GM19372 (cell line): Measurements from ENCODE around the gene FOXB2.
"Not testable (repeated sequence)": the region's sequence is repeated elsewhere in the genome, so short reads cannot be mapped to it uniquely, and the experiment has no call there.

Experiments
- ATAC-seq: cut with Tn5 transposase; IDR thresholded peaks from one replicate; pipeline ENCODE4 v1.9.1; 2021; ENCODE audit warnings: mild to moderate bottlenecking, low read depth, moderate library complexity; ENCODE audit not compliant: unreplicated experiment

FOXB2 gene

DNA sequence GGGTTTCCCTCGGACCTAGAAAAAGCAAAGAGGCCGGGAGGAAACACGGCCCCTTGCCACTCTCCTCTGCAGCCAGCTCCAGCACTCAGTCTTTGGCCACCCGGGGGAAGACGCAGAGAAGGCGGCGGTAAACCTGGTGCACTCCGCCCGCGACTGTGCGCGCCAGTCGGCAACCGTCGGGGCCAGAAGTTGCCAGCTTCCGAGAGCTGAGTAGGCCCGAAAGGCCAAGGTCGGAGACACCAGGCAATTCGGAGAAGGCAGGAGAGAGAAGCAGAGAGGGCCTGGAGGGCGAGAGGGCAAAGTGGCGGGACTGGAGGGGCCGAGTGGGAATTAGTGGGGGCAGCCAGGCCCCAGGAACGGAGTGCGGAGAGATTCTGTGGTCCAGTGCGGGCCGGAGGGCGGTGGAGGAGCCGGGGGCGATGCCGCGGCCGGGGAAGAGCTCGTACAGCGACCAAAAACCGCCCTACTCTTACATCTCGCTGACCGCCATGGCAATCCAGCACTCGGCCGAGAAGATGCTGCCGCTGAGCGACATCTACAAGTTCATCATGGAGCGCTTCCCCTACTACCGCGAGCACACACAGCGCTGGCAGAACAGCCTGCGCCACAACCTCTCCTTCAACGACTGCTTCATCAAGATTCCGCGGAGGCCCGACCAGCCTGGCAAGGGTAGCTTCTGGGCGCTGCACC, at the start of gene FOXB2:
Gene FOXB2, plus strand, starts transcription at position 420 of the 690 bp plus-strand sequence. Its CDS starts 0 bp downstream, at position 420.
- ATAC-seq, result no peak

DNA sequence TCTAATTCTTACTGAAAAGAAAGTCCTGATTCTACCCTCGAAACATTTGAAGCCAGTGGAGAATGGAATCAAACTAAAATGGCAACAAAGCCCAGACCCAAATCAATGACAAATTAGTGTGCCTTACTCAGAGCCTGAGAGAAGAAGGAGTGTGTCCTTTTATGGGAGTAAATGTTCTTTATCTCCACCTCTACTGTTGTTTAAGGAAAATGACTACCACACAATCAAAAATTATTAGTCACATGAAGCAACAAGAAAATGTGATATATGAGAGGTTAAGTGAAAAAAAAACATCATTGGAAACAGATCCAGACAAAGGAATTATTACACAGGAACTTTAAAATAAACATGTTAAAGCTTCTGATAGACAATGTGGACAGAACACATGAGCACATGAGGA, 49.7 kb upstream of the FOXB2 start:
- ATAC-seq, result no peak

DNA sequence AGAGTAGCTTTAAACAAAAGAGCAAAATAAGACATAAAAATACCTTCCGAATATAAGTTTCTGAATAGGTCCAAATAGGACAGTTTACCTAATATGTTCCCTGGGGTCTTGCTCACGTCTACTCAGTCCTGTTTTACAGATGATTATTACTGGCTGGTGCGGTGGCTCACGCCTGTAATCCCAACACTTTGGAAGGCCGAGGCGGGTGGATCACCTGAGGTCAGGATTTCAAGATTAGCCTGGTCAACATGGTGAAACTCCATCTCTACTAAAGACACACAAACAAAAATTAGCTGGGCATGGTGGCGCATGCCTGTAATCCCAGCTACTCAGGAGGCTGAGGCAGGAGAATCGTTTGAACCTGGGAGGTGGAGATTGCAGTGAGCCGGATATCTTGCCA, 40.6 kb upstream of the FOXB2 start:
- not testable (repeated sequence) for ATAC-seq

DNA sequence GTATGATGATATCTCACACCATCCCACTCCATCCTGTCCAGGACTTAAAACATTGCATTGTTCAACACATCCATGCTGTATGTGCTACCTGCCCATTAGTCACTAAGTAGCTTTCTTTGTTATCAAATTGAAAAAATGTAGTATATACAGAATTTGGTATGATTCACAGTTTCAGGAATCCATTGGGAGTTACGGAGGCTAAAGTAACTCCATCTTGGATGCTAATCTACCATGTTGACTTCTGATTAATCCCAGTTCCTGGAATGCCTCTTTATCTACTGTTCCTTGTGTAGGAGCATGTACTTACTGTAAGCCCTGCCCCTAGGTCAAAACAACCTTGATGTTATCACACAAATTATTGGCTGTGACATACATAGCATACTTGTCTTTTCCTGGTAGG, 38.9 kb upstream of the FOXB2 start:
- ATAC-seq, result no peak

DNA sequence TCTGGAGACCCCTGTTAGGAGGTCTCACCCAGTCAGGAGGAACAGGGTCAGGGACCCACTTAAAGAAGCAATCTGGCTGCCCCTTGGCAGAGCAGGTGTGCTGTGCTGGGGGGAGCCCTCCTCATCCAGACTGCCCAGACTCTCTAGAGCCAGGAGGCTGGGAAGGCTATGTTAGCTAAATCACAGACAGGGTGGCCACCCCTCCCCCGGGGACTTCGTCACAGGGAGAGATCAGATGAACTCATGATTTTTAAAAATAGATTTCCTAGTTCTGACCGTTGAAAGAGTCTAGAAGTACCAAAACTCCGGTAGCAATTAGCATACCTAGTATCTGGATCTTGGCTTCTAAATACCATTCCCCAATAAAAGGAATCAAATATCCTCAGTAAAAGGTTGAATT, 35.0 kb upstream of the FOXB2 start:
- no peak for ATAC-seq

DNA sequence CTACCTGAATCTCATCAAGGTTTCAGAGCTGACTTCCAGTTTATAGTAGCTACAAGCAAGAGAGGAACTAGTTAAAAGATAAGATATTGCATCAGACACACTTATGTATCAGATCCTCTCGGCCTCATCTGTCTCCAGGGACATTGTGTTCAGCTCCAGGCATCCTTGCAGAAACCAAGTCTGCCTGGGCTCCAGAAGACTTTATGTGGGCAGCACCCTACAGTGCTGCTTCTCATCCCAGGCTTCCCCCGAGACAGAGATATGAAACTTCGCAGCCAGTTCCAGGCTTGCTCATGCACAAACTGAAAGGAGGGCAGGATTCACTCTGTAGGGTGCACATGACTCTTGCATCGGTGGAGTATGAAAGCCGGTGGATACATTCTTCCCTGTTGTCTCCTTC, 33.9 kb upstream of the FOXB2 start:
- no peak for ATAC-seq

DNA sequence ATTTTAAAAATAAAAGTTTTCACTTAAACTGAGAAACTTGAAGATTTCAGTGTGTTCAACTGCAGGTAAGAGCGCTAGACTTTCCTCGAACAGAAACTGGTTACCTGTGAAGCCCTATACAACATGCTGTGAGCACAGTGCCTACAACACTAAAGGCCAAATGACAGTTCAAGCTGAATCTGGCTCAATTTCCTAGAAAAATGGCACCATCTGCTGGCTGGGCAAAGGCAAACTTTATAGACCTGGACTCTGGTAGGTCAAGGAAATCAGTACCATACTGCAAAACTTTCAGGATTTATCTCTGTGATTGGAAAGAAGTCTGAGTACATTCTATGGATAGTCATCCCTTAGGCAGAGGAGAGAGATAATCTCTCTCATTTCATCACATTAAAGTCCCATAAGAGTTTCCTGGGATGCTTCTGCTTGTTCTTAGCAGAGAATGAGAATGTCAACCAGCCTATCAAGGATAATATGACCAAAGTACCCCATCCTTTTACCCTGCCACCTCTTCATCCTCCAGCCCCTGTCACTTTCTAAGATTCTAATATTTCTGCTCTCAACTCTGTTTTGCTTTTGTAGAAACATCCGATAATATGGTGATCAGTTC, 31.8 kb upstream of the FOXB2 start:
- no peak for ATAC-seq

DNA sequence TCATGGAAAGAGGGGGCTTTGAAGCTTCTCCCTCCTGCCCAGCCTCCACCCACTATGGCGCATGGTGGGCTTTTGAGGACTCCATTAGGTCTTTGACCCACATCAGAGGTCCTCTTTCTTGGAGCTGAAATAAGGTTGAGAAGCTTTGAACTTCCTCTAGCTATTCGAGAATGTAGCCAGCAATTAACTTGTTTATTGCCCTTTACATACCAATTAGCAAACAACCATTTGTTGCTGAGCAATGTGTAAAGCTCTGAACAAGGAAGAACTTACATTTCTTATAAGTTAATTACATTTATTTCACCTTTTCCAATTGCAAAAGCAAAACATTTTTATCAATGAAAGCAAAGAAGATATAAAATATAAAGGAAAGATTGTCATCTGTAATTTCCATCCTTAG, 30.5 kb upstream of the FOXB2 start:
- no peak for ATAC-seq

DNA sequence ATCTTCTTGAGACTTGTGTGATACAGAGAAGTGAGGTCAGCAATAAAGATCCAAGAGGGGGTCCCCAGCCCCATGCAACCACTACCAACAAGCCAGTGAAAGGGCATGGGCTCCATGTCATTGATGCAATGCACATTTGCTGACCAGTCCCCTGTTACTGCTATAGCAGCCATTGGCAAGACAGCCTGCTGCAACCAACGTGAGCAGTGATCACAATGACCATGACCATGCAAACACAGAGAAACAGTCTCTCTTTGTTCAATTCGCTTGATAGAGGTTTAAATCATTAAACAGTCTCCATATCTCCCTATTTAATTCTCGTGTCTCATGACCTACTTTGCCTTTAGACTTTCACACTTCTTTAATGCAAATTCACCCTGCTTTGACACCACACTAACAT, 30.0 kb upstream of the FOXB2 start:
- no peak for ATAC-seq

DNA sequence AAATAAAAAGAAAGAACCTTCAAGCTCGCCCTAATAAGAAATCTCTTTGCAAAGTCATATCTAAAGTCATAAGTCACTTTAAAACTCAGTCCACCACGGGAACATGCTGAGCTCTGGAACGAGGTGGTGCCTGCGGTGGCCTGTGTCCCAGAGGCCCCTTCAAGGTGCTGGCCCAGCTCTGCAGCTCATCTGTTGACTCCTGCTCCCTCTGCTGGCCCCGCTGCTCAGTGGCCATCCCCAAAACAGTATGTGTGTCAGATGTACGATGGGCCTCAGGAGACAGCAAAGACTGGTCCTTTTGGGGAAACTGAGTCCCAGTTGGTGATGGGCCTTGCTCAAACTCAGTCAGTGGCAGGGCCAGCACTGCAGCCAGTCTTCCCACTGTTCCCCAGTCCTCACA, 22.8 kb upstream of the FOXB2 start:
- no peak for ATAC-seq

DNA sequence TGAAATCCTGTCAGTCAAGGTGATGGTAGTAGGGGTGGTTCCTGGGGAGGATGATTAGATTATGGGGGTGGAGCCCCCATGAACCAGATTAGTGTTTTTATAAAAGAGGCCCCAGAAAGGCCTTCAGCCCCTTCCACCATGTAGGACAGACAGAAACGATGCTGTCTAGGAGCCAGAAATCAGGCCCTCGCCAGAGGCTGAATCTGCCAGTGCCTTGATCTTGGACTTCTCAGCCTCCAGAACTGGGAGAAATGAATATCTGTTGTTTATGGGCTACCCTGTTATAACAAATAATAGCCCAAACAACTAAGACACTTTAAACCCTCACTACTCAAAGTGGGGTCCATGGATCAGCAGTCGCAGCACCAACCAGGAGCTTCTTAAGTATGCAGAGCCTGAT, 20.2 kb upstream of the FOXB2 start:
- ATAC-seq, result no peak

DNA sequence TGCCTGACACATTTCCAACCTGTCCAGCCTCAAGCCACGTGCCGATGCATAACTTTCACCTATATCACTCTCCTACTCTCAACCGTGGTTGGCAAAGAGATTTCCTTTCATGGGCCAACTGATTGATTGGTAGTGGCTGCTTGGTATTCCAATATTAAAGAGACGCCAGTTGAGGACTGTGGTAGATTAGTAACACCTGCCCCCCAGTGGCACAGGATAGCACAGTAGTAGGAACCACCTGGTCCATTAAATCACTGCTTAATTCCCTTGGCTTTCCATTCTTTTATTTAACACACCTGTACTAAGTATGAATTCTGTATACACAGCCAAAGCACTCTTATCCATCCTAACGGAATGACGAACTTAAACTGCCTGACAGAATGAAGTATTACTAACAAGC, 19.1 kb upstream of the FOXB2 start:
- ATAC-seq, result no peak

DNA sequence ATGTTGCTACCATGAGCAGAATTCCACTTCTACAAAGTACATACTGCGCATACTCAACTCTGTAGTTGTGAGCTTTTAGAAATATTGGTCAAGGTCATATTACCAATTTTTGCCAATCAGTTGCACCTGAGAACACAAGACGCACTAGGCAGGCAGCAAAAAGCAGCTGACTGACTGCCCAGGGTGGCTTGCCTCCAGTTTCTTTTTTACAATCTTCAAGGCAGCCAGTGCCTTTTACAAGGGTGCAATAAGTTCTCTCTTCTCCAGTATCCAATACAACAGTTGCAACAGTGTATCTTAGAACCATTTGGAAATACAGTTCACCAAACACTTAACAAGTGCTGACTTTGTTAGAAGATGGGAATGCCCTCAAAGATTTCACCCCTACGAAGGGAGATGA, 16.1 kb upstream of the FOXB2 start:
- no peak for ATAC-seq

DNA sequence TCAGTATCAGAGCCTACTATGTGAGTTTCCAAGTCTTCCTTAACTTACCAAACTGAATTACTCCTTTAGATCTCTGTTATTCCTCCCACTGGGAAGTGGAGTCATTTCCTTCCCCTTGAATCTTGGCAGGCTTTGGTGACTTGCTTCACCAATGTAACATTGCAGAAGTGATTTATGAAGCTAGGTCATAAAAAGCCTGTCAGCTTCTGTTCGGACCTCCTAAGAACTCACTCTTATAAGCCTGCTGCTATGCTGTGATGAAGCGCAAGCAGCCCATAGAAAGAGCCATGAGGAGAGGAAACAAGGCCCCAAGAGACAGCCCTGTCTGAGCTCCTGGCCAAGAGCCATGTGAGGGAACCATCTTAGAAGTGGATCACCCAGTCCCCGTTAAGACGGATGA, 14.2 kb upstream of the FOXB2 start:
- ATAC-seq, result no peak

DNA sequence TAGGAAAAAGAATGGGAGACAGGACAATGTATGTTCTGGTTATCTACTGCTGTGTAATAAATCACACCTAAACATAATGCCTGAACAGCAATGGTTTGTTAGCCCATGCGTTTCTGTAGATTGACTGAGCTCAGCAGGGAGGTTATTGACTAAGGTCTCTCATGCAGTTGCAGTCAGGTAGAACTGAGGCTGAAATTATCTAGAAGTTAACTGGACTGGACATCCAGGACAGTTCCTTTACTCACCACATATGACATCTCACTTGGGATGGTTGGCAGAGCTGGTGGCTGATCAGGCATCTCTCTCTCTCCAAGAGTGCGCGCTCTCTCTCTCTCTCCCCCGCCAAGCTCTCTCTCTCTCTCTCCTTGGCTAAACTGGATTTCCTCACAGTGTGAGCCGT, 8.9 kb upstream of the FOXB2 start:
- no peak for ATAC-seq

DNA sequence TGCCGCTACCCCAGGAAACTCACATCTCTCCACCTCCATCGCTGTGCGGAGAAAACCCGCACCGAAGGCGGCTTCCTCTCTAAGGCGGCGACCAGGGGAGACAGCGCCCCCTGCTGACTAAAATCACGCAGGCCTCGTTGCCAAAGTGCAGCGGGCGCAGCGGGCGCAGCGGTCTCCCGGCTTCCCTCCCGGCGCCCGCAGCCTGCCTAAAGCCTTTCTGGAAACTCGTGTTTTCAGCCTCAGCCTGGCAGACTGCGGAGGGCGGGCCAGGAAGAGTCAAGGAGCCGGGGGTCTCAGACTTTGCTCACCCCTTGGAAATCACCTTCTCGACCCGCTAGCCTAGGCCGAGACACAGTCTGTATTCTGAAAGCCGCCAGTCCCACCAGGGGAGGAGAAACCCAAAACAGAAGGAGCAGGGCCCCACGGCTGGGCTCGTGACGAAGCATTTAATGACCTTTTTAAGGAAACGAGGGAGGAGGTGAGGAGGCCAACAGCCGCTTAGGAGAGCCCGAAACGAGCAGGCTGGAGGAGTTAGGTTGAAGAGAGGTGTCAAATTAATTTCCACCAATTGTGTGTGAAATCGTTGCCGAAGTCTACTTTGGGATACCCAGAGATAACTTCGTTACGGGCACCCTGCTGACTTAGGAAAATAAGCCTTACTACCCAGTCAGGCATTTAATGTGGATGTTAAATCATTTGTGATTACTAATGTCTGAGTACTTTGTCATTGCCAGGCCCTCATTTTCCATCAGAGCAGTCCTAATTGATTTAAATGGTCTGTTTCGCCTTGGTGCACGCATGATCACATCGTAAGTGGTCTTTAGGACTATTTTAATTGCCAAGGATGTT, 7.3 kb upstream of the FOXB2 start:
- peak; percentile 81 for ATAC-seq

DNA sequence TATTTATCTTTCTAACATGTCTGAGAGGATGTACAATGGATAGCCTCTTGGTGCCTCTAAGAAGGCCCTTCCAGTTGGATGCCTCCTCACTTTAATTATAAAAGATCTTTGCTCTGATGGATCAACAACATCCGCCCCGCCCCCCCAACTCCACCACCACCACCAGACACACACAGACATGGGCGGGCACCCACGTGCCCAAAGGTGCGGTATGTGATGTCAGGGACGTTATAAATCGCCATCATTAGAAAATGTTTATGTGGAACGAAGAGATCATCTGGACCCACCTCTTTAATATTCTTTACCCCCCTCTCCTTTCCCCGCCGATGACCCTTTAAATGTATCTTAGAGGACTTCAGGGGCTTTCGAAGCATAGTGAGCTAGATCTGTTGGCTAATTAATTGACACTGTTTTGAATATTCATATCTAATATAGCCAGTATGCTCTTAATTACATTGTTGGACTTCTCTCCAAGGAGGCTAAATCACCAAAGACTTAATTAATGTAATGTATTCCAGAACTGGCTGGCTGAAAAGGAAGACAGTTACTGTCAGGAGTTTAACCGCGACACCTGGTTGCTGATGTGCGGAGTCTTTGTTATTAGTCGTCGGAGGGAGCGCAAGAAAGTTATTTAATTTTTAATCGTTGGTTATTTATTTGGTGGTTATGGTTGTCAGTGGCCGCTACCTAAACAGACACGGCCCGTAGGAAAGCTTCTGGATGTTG, 6.1 kb upstream of the FOXB2 start:
- no peak for ATAC-seq

DNA sequence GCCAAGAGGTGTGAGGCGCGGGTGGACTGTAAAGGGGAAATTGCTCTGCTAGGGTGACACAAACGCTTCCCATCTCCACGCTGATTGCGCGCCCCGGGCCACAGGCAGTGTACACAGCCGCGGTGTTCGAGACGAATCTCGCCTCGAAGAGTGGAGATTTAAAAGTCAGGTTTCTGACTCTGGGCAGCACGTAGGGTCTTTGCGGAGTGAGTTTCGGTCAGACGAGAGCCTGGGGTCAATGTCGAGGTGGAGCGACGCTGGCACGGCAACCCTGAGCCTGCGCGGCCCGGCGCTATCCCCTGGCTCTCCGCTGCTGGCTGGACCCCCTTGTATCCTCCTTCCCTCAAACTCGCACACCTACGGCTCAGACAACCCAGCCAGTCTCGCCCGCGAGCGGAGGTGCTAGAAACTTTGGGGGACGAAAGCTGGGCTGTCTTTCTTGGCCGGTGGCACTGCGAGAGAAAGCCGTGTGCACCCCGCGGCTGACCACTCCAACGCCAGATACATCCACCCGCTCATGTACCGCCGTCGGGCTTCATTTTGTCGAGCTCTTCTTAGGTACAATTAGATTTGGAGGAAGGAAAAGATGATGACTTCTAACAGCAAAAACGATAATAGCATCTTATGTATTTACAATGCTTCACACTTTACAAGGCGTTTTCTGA, 5.4 kb upstream of the FOXB2 start:
- ATAC-seq, result no peak

DNA sequence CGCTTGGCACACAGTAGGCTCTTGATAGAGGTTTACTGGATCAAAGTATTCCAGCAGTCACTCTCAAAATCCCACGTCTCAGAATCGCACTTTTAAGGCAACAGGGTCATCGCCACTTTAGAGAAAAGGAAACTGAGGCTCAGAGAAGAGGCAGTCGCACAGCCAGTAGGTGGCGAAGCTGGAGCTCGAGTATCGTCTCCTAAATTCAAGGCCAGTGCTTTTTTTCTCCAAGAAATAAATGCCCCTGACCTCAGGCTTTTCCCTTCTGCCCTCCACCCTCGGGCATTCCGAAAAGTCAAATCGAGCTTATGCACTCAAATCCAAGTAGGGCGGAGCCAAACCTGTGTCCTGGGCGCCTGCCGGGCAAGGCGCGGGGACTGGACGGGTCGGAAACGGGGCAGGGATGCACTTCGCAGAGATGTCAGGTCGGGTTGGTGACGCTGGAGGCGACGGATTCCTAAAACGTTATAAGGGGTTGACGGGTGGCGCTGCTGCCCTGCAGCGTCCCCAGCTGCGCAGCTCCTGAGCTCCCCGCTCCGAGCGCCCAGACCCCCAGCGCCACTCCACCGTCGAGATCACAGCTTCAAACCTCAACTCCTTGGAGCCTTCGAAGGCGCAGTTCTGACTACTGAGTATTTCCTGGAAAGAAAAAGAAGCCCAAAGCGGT, 4.7 kb upstream of the FOXB2 start:
- ATAC-seq, result no peak
